ENCODE data around the gene REC8. TPM values are rescaled to one million over a fixed set of nuclear protein-coding genes. Genes with fewer than 3 reads are reported as not detected.

The REC8 gene
- total and polyA plus RNA-seq, 2 of the 13 experiments (the other 11 are each of a cell fraction or from before 2014, with no cell fraction given), result 3.4 to 14.7 TPM

DNA sequence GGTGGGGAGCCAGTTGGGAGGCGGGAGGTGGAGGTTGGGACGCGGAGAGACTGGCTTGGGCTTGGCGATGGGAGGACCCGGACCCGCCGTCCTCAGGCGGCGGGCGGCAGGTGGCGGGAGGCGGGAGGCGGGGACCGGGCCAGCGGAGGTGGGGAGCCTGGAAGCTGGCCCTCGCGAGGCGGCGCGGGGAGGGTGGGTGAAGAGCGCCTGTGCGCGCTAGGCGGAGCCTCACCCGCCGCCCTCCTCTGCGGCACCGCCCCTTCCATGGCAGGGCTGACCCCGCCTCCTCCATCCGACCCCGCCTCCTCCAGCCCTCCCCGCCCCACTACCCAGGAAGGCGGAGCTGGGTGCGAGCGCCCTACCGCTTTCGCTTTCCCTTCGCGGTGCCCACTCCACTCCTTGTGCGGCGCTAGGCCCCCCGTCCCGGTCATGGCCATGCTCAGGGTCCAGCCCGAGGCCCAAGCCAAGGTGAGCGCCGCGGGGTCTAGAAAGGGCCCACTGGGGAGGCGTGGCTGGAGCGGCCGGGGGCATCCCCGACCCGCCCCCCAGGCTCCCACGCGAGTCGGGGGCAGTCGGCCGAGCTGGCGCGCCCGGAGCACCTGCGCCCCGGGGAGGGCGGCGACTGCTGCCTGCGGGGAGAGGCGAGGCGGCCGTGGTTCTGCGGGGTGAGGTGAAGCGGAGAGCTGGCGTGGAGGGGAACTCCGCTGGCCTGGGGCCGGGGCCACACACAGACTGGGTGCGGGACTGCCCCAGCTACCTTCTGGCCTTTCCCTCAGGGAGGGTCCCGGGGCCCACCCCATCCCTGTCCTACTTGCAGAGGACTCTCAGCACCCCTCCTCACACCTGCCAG is 35.8 kb upstream of the REC8 start, which contains the start of gene PSME1 (continued):
- TF ChIP-seq, protein P1, sequence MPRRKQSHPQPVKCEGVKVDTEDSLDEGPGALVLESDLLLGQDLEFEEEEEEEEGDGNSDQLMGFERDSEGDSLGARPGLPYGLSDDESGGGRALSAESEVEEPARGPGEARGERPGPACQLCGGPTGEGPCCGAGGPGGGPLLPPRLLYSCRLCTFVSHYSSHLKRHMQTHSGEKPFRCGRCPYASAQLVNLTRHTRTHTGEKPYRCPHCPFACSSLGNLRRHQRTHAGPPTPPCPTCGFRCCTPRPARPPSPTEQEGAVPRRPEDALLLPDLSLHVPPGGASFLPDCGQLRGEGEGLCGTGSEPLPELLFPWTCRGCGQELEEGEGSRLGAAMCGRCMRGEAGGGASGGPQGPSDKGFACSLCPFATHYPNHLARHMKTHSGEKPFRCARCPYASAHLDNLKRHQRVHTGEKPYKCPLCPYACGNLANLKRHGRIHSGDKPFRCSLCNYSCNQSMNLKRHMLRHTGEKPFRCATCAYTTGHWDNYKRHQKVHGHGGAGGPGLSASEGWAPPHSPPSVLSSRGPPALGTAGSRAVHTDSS (CRISPR knock-in tag; conservative IDR thresholded peaks at IDR 0.05), result 0 out of 2 replicates have a peak, but pooled peaks have one; percentile 48
- TF ChIP-seq ZNF383 (CRISPR knock-in tag; IDR thresholded peaks at IDR 0.05; ENCODE audit: borderline replicate concordance), result no peak; the same call in 1 of the 2 replicates
- TF ChIP-seq, protein P2, sequence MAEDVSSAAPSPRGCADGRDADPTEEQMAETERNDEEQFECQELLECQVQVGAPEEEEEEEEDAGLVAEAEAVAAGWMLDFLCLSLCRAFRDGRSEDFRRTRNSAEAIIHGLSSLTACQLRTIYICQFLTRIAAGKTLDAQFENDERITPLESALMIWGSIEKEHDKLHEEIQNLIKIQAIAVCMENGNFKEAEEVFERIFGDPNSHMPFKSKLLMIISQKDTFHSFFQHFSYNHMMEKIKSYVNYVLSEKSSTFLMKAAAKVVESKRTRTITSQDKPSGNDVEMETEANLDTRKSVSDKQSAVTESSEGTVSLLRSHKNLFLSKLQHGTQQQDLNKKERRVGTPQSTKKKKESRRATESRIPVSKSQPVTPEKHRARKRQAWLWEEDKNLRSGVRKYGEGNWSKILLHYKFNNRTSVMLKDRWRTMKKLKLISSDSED (CRISPR knock-in tag; IDR thresholded peaks at IDR 0.05), result peak; percentile 0; the same call in 1 of the 2 replicates
- TF ChIP-seq, protein P3, sequence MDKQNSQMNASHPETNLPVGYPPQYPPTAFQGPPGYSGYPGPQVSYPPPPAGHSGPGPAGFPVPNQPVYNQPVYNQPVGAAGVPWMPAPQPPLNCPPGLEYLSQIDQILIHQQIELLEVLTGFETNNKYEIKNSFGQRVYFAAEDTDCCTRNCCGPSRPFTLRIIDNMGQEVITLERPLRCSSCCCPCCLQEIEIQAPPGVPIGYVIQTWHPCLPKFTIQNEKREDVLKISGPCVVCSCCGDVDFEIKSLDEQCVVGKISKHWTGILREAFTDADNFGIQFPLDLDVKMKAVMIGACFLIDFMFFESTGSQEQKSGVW (CRISPR knock-in tag; IDR thresholded peaks at IDR 0.05; ENCODE audit: borderline replicate concordance), result no peak
- TF ChIP-seq ZSCAN12 (CRISPR knock-in tag; IDR thresholded peaks at IDR 0.05), result peak; percentile 73; the same call in 1 of the 2 replicates
- no peak for TF ChIP-seq ZSCAN22 (CRISPR knock-in tag; IDR thresholded peaks at IDR 0.05)
- 0 out of 2 replicates have a peak, but pooled peaks have one; percentile 26 for TF ChIP-seq ZNF577 (CRISPR knock-in tag; IDR thresholded peaks at IDR 0.05; ENCODE audit: borderline replicate concordance, low read depth)
- TF ChIP-seq, protein P4, sequence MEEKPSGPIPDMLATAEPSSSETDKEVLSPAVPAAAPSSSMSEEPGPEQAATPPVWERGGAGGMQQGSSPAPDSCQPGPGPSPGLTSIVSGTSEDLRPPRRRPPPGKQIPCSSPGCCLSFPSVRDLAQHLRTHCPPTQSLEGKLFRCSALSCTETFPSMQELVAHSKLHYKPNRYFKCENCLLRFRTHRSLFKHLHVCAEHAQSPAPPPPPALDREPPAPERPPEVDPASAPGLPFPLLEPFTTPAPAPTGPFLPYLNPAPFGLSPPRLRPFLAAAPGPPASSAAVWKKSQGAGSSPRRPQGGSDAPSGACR (CRISPR knock-in tag; IDR thresholded peaks at IDR 0.05), result no peak
- TF ChIP-seq ZNF713 (CRISPR knock-in tag; IDR thresholded peaks at IDR 0.05), result peak; percentile 98
- TF ChIP-seq GATAD1 (CRISPR knock-in tag; IDR thresholded peaks at IDR 0.05), result peak; percentile 73
- TF ChIP-seq, protein P5, sequence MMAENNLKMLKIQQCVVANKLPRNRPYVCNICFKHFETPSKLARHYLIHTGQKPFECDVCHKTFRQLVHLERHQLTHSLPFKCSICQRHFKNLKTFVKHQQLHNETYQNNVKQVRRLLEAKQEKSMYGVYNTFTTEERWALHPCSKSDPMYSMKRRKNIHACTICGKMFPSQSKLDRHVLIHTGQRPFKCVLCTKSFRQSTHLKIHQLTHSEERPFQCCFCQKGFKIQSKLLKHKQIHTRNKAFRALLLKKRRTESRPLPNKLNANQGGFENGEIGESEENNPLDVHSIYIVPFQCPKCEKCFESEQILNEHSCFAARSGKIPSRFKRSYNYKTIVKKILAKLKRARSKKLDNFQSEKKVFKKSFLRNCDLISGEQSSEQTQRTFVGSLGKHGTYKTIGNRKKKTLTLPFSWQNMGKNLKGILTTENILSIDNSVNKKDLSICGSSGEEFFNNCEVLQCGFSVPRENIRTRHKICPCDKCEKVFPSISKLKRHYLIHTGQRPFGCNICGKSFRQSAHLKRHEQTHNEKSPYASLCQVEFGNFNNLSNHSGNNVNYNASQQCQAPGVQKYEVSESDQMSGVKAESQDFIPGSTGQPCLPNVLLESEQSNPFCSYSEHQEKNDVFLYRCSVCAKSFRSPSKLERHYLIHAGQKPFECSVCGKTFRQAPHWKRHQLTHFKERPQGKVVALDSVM (CRISPR knock-in tag; IDR thresholded peaks at IDR 0.05), result no peak
- TF ChIP-seq, protein P6, sequence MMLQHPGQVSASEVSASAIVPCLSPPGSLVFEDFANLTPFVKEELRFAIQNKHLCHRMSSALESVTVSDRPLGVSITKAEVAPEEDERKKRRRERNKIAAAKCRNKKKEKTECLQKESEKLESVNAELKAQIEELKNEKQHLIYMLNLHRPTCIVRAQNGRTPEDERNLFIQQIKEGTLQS (CRISPR knock-in tag; IDR thresholded peaks at IDR 0.05), result no peak
- TF ChIP-seq GLI4 (CRISPR knock-in tag; IDR thresholded peaks at IDR 0.05; ENCODE audit: borderline replicate concordance), result peak; percentile 96
- TF ChIP-seq, protein P7, sequence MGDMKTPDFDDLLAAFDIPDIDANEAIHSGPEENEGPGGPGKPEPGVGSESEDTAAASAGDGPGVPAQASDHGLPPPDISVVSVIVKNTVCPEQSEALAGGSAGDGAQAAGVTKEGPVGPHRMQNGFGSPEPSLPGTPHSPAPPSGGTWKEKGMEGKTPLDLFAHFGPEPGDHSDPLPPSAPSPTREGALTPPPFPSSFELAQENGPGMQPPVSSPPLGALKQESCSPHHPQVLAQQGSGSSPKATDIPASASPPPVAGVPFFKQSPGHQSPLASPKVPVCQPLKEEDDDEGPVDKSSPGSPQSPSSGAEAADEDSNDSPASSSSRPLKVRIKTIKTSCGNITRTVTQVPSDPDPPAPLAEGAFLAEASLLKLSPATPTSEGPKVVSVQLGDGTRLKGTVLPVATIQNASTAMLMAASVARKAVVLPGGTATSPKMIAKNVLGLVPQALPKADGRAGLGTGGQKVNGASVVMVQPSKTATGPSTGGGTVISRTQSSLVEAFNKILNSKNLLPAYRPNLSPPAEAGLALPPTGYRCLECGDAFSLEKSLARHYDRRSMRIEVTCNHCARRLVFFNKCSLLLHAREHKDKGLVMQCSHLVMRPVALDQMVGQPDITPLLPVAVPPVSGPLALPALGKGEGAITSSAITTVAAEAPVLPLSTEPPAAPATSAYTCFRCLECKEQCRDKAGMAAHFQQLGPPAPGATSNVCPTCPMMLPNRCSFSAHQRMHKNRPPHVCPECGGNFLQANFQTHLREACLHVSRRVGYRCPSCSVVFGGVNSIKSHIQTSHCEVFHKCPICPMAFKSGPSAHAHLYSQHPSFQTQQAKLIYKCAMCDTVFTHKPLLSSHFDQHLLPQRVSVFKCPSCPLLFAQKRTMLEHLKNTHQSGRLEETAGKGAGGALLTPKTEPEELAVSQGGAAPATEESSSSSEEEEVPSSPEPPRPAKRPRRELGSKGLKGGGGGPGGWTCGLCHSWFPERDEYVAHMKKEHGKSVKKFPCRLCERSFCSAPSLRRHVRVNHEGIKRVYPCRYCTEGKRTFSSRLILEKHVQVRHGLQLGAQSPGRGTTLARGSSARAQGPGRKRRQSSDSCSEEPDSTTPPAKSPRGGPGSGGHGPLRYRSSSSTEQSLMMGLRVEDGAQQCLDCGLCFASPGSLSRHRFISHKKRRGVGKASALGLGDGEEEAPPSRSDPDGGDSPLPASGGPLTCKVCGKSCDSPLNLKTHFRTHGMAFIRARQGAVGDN (CRISPR knock-in tag; IDR thresholded peaks at IDR 0.05), result peak; percentile 95
- TF ChIP-seq, protein P8, sequence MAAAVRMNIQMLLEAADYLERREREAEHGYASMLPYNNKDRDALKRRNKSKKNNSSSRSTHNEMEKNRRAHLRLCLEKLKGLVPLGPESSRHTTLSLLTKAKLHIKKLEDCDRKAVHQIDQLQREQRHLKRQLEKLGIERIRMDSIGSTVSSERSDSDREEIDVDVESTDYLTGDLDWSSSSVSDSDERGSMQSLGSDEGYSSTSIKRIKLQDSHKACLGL (CRISPR knock-in tag; IDR thresholded peaks at IDR 0.05), result peak; percentile 81

Data from HepG2 (cell line).